ENCODE measurements around the gene KCNG4. TPM values are rescaled to one million over a fixed set of nuclear protein-coding genes. Genes with fewer than 3 reads are reported as not detected.

The KCNG4 gene
- total RNA-seq, 2 experiments from 2014 or later = not detected

DNA sequence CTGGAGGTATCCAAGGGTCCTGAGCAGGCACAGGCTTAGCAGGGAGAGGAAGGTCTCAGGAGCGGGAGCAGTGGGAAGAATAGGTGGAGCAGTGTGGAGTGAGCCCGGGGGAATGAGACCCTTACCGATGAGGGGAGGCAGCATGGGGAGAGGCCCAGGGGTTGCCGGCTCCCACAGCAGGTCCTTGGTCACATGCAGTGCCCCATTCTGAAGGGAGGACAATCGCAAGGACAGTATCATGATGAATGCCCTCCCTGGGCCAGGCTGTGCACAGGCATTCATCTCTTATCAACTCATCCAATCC lies 56.3 kb downstream of the KCNG4 start:
- peaks cover 57% of the 10 kb centered on the region for H3K36me3 ChIP-seq (ENCODE audit: insufficient read depth, low read length)
- peaks cover 24% of the 10 kb centered on the region for H3K4me1 ChIP-seq (ENCODE audit: insufficient read depth, low read length)
- Mint-ChIP-seq H3K4me1 (ENCODE audit: low read depth) (peaks cover 29% of the 10 kb centered on the region), H3K27ac (no peak overlapping the region), H3K4me3 (peak overlapping the region; percentile 68), H3K9me3 (no peaks in the 10 kb centered on the region), H3K36me3 (ENCODE audit: low read depth) (peaks cover 35% of the 10 kb centered on the region), H3K27me3 (no peaks in the 10 kb centered on the region)
- TF ChIP-seq, protein P1, sequence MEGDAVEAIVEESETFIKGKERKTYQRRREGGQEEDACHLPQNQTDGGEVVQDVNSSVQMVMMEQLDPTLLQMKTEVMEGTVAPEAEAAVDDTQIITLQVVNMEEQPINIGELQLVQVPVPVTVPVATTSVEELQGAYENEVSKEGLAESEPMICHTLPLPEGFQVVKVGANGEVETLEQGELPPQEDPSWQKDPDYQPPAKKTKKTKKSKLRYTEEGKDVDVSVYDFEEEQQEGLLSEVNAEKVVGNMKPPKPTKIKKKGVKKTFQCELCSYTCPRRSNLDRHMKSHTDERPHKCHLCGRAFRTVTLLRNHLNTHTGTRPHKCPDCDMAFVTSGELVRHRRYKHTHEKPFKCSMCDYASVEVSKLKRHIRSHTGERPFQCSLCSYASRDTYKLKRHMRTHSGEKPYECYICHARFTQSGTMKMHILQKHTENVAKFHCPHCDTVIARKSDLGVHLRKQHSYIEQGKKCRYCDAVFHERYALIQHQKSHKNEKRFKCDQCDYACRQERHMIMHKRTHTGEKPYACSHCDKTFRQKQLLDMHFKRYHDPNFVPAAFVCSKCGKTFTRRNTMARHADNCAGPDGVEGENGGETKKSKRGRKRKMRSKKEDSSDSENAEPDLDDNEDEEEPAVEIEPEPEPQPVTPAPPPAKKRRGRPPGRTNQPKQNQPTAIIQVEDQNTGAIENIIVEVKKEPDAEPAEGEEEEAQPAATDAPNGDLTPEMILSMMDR (IDR thresholded peaks at IDR 0.05) = no peak
- DNase-seq (no peak), ATAC-seq (ENCODE audit: poor library complexity) (no peak)
- H3K27ac ChIP-seq (ENCODE audit: low read depth in 1 of 2, low read length in 2 of 2) = no peak overlapping the region
- H3K9me3 ChIP-seq (ENCODE audit: control insufficient read depth in 1 of 2, insufficient read depth in 1 of 2, low read length in 2 of 2) = no peaks in the 10 kb centered on the region
- intact Hi-C loops (cut with DNase I, micrococcal nuclease) = loop anchor here in 1 of 2 experiments (10.0 kb wide), 2 partner anchors 321 to 1621 kb away; partner anchors contain the start of gene MEAK7
- ChIA-PET CTCF (no interaction called here), POLR2A (no interaction called here)
- no peaks in the 10 kb centered on the region for H3K27me3 ChIP-seq (ENCODE audit: control insufficient read depth in 1 of 2, insufficient read depth in 2 of 2, low read length in 2 of 2)
- H3K4me3 ChIP-seq (ENCODE audit: low read length) = no peak overlapping the region

DNA sequence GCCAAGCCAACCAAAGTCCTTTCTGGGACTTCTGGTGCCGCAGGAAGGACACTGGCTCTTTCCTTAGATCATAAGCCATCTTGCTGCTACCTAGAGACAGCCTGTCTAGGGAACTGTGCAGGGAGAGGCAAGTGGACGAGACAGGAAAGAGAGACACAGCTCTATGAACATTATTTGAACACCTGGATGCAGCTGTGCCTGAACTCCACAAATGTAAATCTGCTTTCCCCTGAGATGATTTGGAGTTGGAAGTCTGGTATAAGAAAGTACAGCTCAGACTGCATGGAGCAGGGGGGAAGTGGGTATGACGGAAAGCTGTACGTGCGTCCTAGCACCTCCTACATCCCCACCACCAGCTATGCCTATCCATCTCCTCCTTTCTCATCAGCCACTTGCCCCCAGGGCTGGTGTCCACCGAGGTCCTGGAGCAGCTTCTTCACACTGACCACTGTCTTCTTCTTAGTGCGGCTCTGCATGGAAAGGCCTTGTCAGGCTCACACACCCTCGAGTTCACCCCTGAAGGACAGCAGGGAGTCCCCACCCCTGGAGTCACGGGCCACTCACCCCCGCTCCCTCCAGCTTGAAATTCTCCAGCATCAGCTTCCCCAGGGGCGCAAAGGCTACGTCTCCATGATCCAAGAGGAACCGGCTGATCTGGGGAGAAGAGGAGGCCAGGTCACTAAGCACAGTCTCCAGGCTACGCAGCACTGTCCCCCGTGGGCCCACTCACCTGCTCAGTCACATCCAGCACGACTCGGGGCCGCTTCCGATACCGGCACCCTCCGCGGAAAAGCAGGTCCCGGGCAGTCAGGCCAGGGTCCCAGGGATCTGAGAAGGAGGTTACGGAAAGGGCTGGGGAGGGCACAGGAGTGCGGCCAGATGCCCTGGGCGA lies 56.9 kb downstream of the KCNG4 start:
- no peaks in the 10 kb centered on the region for H3K9me3 Mint-ChIP-seq
- peaks cover 41% of the 10 kb centered on the region for H3K36me3 Mint-ChIP-seq (ENCODE audit: low read depth)
- intact Hi-C loops (cut with DNase I, micrococcal nuclease) = loop anchor here in 1 of 2 experiments (10.0 kb wide), 2 partner anchors 322 to 1622 kb away; partner anchors contain the start of gene MEAK7
- no peak overlapping the region for H3K27ac ChIP-seq (ENCODE audit: low read depth in 1 of 2, low read length in 2 of 2)
- no peak for DNase-seq
- ChIA-PET CTCF (no interaction called here), POLR2A (no interaction called here)
- TF ChIP-seq, protein P1 (IDR thresholded peaks at IDR 0.05) = no peak
- H3K27ac Mint-ChIP-seq = no peak overlapping the region
- no peak overlapping the region for H3K4me3 ChIP-seq (ENCODE audit: low read length)
- no peak for ATAC-seq (ENCODE audit: poor library complexity)
- H3K4me3 Mint-ChIP-seq = peak overlapping the region; percentile 68
- H3K27me3 ChIP-seq (ENCODE audit: control insufficient read depth in 1 of 2, insufficient read depth in 2 of 2, low read length in 2 of 2) = no peaks in the 10 kb centered on the region
- H3K27me3 Mint-ChIP-seq = no peaks in the 10 kb centered on the region
- peaks cover 29% of the 10 kb centered on the region for H3K4me1 Mint-ChIP-seq (ENCODE audit: low read depth)
- H3K9me3 ChIP-seq (ENCODE audit: control insufficient read depth in 1 of 2, insufficient read depth in 1 of 2, low read length in 2 of 2) = no peaks in the 10 kb centered on the region
- peaks cover 24% of the 10 kb centered on the region for H3K4me1 ChIP-seq (ENCODE audit: insufficient read depth, low read length)
- H3K36me3 ChIP-seq (ENCODE audit: insufficient read depth, low read length) = peaks cover 63% of the 10 kb centered on the region

DNA sequence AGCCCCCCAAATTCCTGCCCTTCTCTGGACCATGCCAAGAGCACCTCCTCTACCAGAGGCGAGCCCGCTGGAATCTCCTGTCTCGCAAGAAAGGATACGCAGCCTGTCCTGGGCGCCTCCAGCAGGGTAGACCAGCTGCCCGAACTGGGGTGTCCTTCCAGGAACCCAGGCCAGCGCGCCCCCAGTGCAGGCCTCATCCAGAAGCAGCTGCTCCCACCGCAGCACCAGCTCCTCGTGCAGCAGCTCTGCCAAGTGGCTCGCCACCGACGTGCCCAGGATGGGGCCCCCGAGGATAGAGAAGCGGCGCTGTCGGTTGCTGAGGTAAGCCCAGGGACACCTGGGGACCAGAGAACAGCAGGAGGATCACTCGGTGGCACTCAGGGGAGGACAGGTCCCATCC lies 57.7 kb downstream of the KCNG4 start:
- Mint-ChIP-seq H3K4me1 (ENCODE audit: low read depth) (peaks cover 28% of the 10 kb centered on the region), H3K36me3 (ENCODE audit: low read depth) (peaks cover 45% of the 10 kb centered on the region), H3K4me3 (no peak overlapping the region), H3K27ac (no peak overlapping the region), H3K9me3 (no peaks in the 10 kb centered on the region), H3K27me3 (no peaks in the 10 kb centered on the region)
- intact Hi-C loops (cut with DNase I, micrococcal nuclease) = loop anchor here in 1 of 2 experiments (10.0 kb wide), 2 partner anchors 323 to 1623 kb away; partner anchors contain the start of gene MEAK7
- Histone ChIP-seq H3K27ac (ENCODE audit: low read depth in 1 of 2, low read length in 2 of 2) (no peak overlapping the region), H3K36me3 (ENCODE audit: insufficient read depth, low read length) (peaks cover 63% of the 10 kb centered on the region), H3K9me3 (ENCODE audit: control insufficient read depth in 1 of 2, insufficient read depth in 1 of 2, low read length in 2 of 2) (no peaks in the 10 kb centered on the region), H3K4me3 (ENCODE audit: low read length) (no peak overlapping the region), H3K27me3 (ENCODE audit: control insufficient read depth in 1 of 2, insufficient read depth in 2 of 2, low read length in 2 of 2) (no peaks in the 10 kb centered on the region), H3K4me1 (ENCODE audit: insufficient read depth, low read length) (peaks cover 21% of the 10 kb centered on the region)
- TF ChIP-seq, protein P1 (IDR thresholded peaks at IDR 0.05) = no peak
- ATAC-seq (ENCODE audit: poor library complexity) = no peak
- no peak for DNase-seq
- POLR2A ChIA-PET = no interaction called here
- CTCF ChIA-PET = no interaction called here
